Central memory CD8-positive, alpha-beta T cell (primary cell): ENCODE results near the gene ATP2C2.

ENCODE experiments used
- ATAC-seq: fragments of 150-1000 bp; cut with Tn5 transposase; replicated peaks from 2 replicates; pipeline ENCODE4 v1.10.0; 2022; ENCODE audit warnings: mild to moderate bottlenecking, moderate FRiP score, moderate number of reproducible peaks; ENCODE audit not compliant: poor library complexity, severe bottlenecking; ENCODE audit errors: extremely low read depth
- DNase-seq, 2 donors: peaks; one replicate each; pipeline ENCODE4 v3.0.0; 2021; ENCODE audit warnings: low spot score in 2 of 2
- H3K27ac Mint-ChIP-seq: one replicate; pipeline ENCODE4 v1.8.0; 2022; ENCODE audit warnings: low read depth, mild to moderate bottlenecking, moderate library complexity, mixed read lengths
- H3K27me3 Mint-ChIP-seq: one replicate; pipeline ENCODE4 v1.8.0; 2022; ENCODE audit warnings: mixed read lengths
- H3K36me3 Mint-ChIP-seq: one replicate; pipeline ENCODE4 v1.8.0; 2022; ENCODE audit warnings: mild to moderate bottlenecking, moderate library complexity, mixed read lengths; ENCODE audit not compliant: insufficient read depth
- H3K4me1 Mint-ChIP-seq: one replicate; pipeline ENCODE4 v1.8.0; 2022; ENCODE audit warnings: mixed read lengths
- H3K4me3 Mint-ChIP-seq: one replicate; pipeline ENCODE4 v1.8.0; 2022; ENCODE audit warnings: mild to moderate bottlenecking, moderate library complexity, mixed read lengths
- H3K9me3 Mint-ChIP-seq: one replicate; pipeline ENCODE4 v1.8.0; 2022; ENCODE audit warnings: mixed read lengths

The ATP2C2 gene

DNA sequence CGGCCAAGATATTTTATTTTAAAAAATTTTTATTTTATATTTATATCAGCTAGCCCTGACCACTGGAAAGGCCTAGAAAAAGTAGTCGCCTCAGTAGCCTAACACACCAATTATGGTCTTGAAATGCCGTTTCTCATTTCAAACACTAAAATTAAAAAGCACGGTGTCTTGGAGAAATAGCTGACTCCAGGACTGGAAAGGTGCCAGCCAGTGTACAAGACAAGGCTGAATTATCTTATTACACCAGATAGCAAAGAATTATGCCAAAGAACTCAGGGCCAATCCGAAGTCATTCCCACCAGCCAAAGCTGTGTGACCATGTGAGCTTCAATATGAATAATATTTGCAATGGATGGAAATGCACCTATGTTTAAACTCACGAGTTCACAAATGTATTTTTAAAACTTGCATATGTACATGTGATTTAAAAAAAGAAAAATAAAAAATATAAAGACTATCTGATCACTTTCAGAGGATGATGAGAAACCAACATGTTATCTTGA lies 19.9 kb upstream of the ATP2C2 start:
- Mint-ChIP-seq H3K36me3 (no peaks in the 10 kb centered on the region), H3K4me3 (no peak overlapping the region), H3K27me3 (peaks cover 60% of the 10 kb centered on the region), H3K27ac (no peak overlapping the region), H3K4me1 (no peaks in the 10 kb centered on the region), H3K9me3 (no peaks in the 10 kb centered on the region)
- no peak for ATAC-seq
- no peak for DNase-seq

DNA sequence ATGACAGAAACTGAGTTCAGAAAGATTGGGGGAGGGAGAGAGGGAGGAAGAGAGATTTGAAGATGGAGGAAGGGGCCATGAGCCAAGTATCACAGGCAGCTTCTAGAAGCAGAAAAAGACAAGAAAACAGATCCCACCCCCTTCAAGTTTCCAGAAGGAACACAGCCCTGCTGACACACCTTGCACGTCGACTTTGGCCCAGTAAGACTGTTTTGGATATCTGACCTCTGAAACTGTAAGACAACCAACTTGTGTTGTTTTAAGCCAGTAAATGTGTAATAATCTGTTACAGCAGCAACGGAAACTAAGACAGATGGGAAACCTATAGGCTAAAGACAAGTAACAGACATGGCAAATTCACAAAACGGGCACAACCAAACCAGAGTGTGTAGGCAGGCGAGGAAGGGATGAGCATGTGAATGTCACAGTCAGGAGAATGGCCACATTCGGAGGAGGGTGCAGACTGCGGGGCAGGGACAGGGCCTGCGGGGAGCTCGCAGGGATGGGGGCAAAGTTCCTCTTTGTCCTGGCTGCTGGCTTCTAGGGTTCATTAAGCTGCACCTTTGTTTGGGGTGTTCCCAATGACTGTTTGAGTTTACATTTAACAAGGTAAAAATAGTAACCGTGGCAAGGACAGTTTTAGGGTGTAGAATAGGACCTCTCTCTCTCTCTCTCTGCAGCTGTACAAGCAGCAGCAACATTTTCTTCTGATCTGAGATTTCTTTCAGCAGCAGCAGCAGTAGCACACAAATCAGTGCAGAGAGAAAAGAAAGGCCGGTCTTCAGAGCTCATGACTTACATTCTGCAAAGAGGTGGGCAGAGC lies 18.3 kb upstream of the ATP2C2 start:
- no peak for ATAC-seq
- Mint-ChIP-seq H3K36me3 (no peaks in the 10 kb centered on the region), H3K9me3 (no peaks in the 10 kb centered on the region), H3K4me1 (no peaks in the 10 kb centered on the region), H3K27ac (no peak overlapping the region), H3K4me3 (no peak overlapping the region), H3K27me3 (peaks cover 56% of the 10 kb centered on the region)
- DNase-seq, result no peak

DNA sequence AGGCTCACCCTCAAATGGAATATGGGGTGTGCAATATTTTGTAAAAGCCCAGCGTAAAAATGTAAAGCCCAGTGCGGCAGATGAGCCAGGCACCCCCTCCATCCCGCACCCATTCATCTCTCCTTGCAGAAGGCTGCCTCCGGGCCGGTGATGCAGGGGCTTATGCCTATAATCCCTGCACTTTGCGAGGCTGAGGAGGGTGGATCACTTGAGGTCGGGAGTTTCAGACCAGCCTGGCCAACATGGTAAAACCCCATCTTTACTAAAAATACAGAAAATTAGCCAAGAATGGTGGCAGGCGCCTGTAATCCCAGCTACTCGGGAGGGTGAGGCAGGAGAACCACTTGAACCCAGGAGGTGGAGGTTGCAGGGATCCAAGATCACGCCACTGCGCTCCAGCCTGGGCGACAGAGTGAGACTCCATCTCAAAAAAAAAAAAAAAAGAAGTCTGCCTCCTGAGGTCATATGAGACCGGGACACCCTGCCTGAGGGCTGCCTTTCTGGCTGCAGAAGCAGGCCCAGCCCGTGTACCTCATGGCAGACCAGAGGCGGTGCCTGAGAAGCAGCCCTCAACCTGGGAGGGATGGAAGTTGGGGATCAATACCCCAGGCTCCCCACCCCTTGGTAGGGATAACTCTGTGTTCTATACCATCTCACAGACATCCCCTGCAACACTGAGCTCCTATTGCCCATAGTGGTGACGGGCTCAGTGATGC lies 17.5 kb upstream of the ATP2C2 start:
- no peak for ATAC-seq

DNA sequence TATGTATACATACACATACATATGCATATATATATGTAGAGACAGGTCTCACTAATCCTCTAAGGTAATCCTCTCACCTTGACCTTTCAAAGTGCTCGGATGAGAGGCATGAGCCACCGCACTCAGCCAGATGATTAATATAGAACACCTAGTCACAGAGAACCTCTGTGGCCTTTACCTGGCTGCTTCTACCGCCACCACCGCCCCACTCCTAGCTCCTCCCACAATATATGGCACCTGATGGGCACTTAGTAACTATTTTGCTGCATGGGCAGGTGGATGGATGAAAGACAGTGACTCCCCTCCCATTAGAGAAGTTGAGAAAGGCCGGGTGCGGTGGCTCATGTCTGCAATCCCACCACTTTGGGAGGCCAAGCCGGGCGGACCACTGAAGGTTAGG lies 16.7 kb upstream of the ATP2C2 start:
- H3K9me3 Mint-ChIP-seq, result no peaks in the 10 kb centered on the region
- no peak overlapping the region for H3K4me3 Mint-ChIP-seq
- DNase-seq (no peak), ATAC-seq (no peak)
- H3K4me1 Mint-ChIP-seq, result no peaks in the 10 kb centered on the region
- H3K36me3 Mint-ChIP-seq, result no peaks in the 10 kb centered on the region
- peaks cover 48% of the 10 kb centered on the region for H3K27me3 Mint-ChIP-seq
- no peak overlapping the region for H3K27ac Mint-ChIP-seq

More for the DNA sequence above, 17.5 kb upstream of the ATP2C2 start:
- no peaks in the 10 kb centered on the region for H3K9me3 Mint-ChIP-seq
- no peaks in the 10 kb centered on the region for H3K4me1 Mint-ChIP-seq
- no peak overlapping the region for H3K4me3 Mint-ChIP-seq
- peaks cover 52% of the 10 kb centered on the region for H3K27me3 Mint-ChIP-seq
- H3K36me3 Mint-ChIP-seq, result no peaks in the 10 kb centered on the region
- no peak overlapping the region for H3K27ac Mint-ChIP-seq
- no peak for DNase-seq

DNA sequence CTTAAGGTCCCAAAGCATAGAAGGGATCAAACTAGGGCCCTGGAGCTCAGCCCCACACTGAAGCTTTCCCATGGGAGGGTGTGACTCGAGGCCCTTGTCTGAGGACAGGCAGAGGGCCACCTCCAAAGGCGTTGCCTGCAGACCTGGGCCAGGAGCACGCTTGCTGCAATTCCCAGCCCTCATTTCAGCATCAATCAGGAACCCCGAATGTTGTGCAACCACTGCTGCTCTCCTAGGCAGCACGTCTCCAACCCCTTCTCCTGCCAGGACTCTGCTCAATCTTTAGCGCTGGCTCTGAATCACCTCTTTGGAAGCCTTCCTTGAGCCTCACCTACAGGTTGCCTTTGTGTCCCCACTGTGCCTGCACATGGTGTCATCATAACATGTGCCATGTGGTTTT lies 14.0 kb upstream of the ATP2C2 start:
- no peak for ATAC-seq
- Mint-ChIP-seq H3K4me1 (no peaks in the 10 kb centered on the region), H3K4me3 (no peak overlapping the region), H3K36me3 (no peaks in the 10 kb centered on the region), H3K27ac (no peak overlapping the region), H3K9me3 (no peaks in the 10 kb centered on the region), H3K27me3 (peaks cover 35% of the 10 kb centered on the region)
- DNase-seq, result no peak

DNA sequence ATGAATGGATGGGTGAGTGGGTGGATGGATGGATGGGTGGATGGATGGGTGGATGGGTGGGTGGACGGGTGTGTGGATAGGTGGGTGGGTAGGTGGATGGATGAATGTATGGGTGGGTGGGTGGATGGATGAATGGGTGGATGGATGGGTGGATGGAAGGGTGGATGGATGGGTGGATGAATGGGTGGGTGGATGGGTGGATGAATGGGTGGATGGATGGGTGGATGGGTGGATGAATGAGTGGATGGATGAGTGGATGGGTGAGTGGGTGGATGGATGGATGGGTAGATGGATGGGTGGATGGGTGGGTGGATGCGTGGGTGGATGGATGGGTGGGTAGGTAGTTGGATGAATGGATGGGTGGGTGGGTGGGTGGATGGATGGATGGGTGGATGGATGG lies 13.2 kb upstream of the ATP2C2 start:
- Mint-ChIP-seq H3K36me3 (no peaks in the 10 kb centered on the region), H3K4me3 (no peak overlapping the region), H3K9me3 (no peaks in the 10 kb centered on the region), H3K27ac (no peak overlapping the region), H3K27me3 (peaks cover 26% of the 10 kb centered on the region), H3K4me1 (no peaks in the 10 kb centered on the region)
- no peak for DNase-seq
- no peak for ATAC-seq

DNA sequence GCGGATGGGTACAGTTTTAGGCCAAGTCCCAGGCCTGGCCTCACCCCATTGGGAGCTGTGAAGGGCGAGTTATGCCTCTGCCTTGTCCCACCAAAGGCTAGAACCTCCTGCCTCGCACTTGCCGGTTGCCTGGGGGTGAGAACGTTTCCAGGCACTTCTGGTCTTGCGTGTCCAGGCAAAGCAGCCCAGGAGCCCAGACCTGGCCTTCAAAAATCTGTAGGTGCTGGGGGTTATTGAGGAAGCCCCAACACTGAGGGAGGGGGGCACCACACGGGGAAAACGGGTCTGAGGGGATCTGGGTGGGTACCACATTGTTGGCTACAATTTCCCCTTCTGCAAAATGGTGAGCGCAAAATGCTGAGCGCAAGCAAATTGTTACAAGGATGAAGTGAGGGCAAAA lies 12.2 kb upstream of the ATP2C2 start:
- ATAC-seq (no peak), DNase-seq (no peak)
- no peak overlapping the region for H3K4me3 Mint-ChIP-seq
- H3K36me3 Mint-ChIP-seq, result no peaks in the 10 kb centered on the region
- peaks cover 23% of the 10 kb centered on the region for H3K27me3 Mint-ChIP-seq
- H3K4me1 Mint-ChIP-seq, result no peaks in the 10 kb centered on the region
- H3K9me3 Mint-ChIP-seq, result no peaks in the 10 kb centered on the region
- no peak overlapping the region for H3K27ac Mint-ChIP-seq

DNA sequence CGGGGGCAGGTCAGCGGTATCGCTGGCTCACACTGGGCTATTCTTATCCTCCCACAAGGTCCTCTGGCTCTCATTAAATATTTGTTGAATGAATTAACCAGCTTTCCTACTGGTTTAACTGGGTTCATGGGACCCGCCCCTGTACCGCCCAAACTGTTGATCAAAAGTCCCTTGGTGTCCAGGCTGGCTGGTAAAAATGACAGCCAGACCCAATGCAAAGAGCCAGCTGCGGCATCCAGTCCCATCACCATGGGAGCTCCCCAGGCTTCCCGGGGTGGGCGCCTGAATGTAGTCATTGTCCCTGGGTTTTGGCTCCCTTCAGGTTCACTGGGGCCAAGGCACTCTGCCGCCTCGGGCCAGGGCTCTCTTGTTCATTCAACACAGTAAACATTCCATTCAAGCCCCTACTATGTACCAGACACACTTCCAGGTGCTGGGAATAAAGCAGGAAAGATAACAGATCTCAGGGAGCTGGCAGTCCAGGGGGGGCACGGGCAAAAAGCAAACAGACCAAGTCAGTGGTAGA lies 11.7 kb upstream of the ATP2C2 start:
- DNase-seq (no peak), ATAC-seq (no peak)
- Mint-ChIP-seq H3K4me3 (no peak overlapping the region), H3K4me1 (no peaks in the 10 kb centered on the region), H3K9me3 (no peaks in the 10 kb centered on the region), H3K27me3 (peaks cover 21% of the 10 kb centered on the region), H3K27ac (no peak overlapping the region), H3K36me3 (no peaks in the 10 kb centered on the region)

DNA sequence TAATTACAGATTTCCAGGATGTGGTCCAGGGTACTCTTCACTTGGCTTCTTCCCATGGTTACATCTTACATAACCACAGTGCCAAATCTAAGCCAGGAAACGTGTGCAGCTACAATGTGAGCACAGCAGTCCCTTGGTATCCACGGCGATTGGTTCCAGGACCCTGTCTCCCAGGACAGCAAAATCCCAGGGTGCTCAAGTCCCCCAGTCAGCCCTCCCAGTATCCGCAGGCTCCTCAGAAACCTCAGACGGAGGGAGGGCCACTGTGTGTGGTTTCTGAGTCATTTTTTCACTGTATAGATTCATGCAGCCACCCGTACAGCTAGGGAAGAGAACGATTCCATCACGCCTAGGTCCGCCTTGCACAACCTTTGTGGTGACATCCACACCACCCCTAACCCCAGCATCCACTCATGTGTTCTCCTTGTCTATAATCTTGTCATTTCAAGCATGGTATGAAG lies 11.1 kb upstream of the ATP2C2 start:
- H3K4me3 Mint-ChIP-seq, result no peak overlapping the region
- H3K4me1 Mint-ChIP-seq, result no peaks in the 10 kb centered on the region
- H3K27ac Mint-ChIP-seq, result no peak overlapping the region
- H3K9me3 Mint-ChIP-seq, result no peaks in the 10 kb centered on the region
- no peak for ATAC-seq
- no peak for DNase-seq
- H3K36me3 Mint-ChIP-seq, result no peaks in the 10 kb centered on the region
- H3K27me3 Mint-ChIP-seq, result peaks cover 15% of the 10 kb centered on the region

DNA sequence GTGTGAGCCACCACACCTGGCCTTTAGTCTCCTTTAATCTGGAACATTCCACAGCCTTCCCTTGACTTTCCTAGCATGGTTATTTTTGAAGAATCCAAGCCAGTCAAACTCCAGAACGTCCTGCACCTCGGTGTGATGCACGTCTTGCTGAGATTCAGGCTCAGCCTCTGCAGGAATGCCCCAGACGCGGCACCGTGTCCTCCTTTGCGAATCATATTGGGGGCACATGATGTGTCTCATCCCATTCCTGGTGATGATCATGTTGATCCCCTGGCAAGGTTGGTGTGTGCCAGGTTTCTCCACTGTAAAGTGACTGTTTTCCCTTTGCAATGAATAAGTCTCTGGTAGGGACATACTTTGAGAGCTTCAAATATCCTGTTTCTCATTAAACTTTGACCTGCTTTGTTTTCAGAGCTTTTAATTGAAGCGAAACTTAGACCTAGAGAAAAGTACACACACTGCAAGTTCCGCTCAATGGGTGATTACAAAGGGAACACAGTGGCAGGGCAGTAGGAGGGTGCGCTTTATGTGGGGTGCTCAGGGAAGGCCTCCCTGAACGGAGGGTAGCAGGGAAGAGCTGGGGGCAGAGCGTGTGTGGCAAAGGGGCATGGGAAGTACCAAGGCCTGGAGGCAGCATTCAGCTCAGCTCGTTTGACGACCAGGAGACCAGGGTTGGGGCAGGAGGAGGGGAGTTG lies 9.6 kb upstream of the ATP2C2 start:
- ATAC-seq (no peak), DNase-seq (no peak)
- H3K4me1 Mint-ChIP-seq, result no peaks in the 10 kb centered on the region
- H3K36me3 Mint-ChIP-seq, result no peaks in the 10 kb centered on the region
- H3K9me3 Mint-ChIP-seq, result no peaks in the 10 kb centered on the region
- no peak overlapping the region for H3K27ac Mint-ChIP-seq
- H3K27me3 Mint-ChIP-seq, result peaks cover 12% of the 10 kb centered on the region
- H3K4me3 Mint-ChIP-seq, result no peak overlapping the region

DNA sequence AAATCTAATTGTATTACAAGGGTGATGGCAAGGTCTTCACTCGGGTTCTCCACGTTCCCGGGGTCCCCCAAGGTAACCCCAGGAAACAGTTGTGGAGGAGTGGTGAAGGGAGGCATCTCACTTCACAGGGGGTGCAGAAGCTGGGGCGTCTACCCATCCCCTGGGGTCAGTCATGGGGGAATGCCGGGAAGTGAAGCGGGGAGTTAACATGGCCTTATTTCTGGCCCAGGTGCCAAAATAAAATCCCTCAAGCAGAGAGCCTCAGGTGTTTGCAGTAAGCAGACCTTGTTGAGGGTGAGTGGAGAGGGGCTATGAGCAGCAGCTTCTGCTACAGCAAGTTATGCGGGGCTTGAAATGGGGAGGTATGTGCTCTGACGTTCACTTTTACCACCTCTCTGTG lies 9.0 kb upstream of the ATP2C2 start:
- Mint-ChIP-seq H3K36me3 (no peaks in the 10 kb centered on the region), H3K4me1 (no peaks in the 10 kb centered on the region), H3K27ac (peak overlapping the region; percentile 79), H3K4me3 (no peak overlapping the region), H3K27me3 (peaks cover 14% of the 10 kb centered on the region), H3K9me3 (no peaks in the 10 kb centered on the region)
- no peak for ATAC-seq
- DNase-seq, result no peak

DNA sequence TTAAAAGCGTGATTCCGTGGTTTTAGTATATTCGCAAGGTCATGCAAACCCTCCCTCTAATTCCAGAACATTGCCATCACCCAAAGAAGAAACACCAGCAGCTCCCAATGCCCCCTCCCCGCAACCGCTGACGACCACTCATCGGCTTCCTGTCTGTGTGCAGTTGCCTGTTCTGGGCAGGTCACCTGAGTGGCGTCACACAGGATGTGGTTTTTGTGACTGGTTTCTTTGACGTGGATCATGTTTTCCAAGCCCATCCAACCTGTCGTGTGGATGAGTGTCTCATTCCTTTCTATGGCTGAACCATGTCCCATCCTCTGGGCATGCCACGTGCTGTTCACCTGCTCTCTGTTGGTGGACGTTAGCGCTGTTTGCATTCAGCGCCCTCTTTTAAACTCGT lies 8.2 kb upstream of the ATP2C2 start:
- no peak overlapping the region for H3K4me3 Mint-ChIP-seq
- peak overlapping the region; percentile 79 for H3K27ac Mint-ChIP-seq
- ATAC-seq (no peak), DNase-seq (no peak)
- no peaks in the 10 kb centered on the region for H3K9me3 Mint-ChIP-seq
- no peaks in the 10 kb centered on the region for H3K36me3 Mint-ChIP-seq
- peaks cover 13% of the 10 kb centered on the region for H3K27me3 Mint-ChIP-seq
- no peaks in the 10 kb centered on the region for H3K4me1 Mint-ChIP-seq
